Esophagus squamous epithelium (tissue), 5 donors: ENCODE data around the gene TLCD3A. TPM values are rescaled to one million over a fixed set of nuclear protein-coding genes. Genes with fewer than 3 reads are reported as not detected.

ENCODE experiments used
- DNase-seq: peaks from one replicate; lab custom pipeline; 2025; lab: John Stamatoyannopoulos, UW
- H3K27ac ChIP-seq, 4 donors: fragments of 200-600 bp; sonication (generic); one replicate each; pipeline ENCODE4 v1.5.1; 2016 to 2019; ENCODE audit warnings: mild to moderate bottlenecking in 1 of 4
- H3K27me3 ChIP-seq, 4 donors: fragments of 200-600 bp; sonication (generic); 1 replicate in 3 of 4; 2 replicates in 1 of 4; pipeline versions ENCODE4 v1.5.1 to v1.6.0; 2017 to 2021; ENCODE audit warnings: antibody characterized with exemption in 1 of 4
- H3K36me3 ChIP-seq, 3 donors: fragments of 200-600 bp; sonication (generic); one replicate each; pipeline ENCODE4 v1.5.1; 2016 to 2019
- H3K4me1 ChIP-seq, 3 donors: fragments of 200-600 bp; sonication (generic); one replicate each; pipeline ENCODE4 v1.5.1; 2017 to 2019
- H3K4me3 ChIP-seq, 4 donors: fragments of 200-600 bp; sonication (generic); 1 replicate in 3 of 4; 2 replicates in 1 of 4; pipeline ENCODE4 v1.5.1; 2016 to 2019; ENCODE audit warnings: mild to moderate bottlenecking in 2 of 4, moderate library complexity in 1 of 4
- H3K9me3 ChIP-seq, 3 donors: fragments of 200-600 bp; sonication (generic); one replicate each; pipeline ENCODE4 v1.5.1; 2016 to 2019
- POLR2A ChIP-seq, 4 donors: fragments of 450-650 bp; IDR thresholded peaks; one replicate each; pipeline ENCODE4 v1.6.1; 2017; ENCODE audit warnings: antibody characterized with exemption in 4 of 4, mild to moderate bottlenecking in 4 of 4, moderate library complexity in 3 of 4
- WGBS, 2 donors: methylation state at CpG; one replicate each; pipeline ENCODE4 v1.1.5; 2018; 5-methylcytosine and 5-hydroxymethylcytosine counted together
- intact Hi-C: fragments of 100-400 bp; cut with DNase I; formaldehyde crosslinking; loops from one replicate; pipeline ENCODE4 v1.15.0; 2022
- total RNA-seq, 4 donors: library from RNA; depleted of rRNA; stranded (reverse); fragments of >200 nt; gene quantifications; one replicate each; pipeline ENCODE4 v1.1.0, GENCODE V29; 2016
- TF ChIP-seq, protein P1 (sequence below), 6 experiments: fragments of 450-650 bp in 4 of 6; fragments of 200-600 bp in 2 of 6; sonication (generic) in 2 of 6; IDR thresholded peaks; one replicate each; pipeline ENCODE4 v1.5.1; 2016 to 2019; ENCODE audit warnings: antibody characterized with exemption in 6 of 6, mild to moderate bottlenecking in 4 of 6, moderate library complexity in 4 of 6
- donor health status: DM: yes; HTN: yes; CAD: no.

The TLCD3A gene
- total RNA-seq, 4 donors from 2014 or later = 12.7 to 31.9 (median 20.9) TPM

GRCh38 chr17:700504-701094 lies 31.8 kb upstream of the TLCD3A start:
- intact Hi-C loops = no loop called here
- TF ChIP-seq, protein P1, sequence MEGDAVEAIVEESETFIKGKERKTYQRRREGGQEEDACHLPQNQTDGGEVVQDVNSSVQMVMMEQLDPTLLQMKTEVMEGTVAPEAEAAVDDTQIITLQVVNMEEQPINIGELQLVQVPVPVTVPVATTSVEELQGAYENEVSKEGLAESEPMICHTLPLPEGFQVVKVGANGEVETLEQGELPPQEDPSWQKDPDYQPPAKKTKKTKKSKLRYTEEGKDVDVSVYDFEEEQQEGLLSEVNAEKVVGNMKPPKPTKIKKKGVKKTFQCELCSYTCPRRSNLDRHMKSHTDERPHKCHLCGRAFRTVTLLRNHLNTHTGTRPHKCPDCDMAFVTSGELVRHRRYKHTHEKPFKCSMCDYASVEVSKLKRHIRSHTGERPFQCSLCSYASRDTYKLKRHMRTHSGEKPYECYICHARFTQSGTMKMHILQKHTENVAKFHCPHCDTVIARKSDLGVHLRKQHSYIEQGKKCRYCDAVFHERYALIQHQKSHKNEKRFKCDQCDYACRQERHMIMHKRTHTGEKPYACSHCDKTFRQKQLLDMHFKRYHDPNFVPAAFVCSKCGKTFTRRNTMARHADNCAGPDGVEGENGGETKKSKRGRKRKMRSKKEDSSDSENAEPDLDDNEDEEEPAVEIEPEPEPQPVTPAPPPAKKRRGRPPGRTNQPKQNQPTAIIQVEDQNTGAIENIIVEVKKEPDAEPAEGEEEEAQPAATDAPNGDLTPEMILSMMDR (IDR thresholded peaks at IDR 0.05) = peak; percentile 49 to 81 (median 72)
- no peak for TF ChIP-seq POLR2A (IDR thresholded peaks at IDR 0.05)
- H3K4me3 ChIP-seq = no peak overlapping the region

DNA sequence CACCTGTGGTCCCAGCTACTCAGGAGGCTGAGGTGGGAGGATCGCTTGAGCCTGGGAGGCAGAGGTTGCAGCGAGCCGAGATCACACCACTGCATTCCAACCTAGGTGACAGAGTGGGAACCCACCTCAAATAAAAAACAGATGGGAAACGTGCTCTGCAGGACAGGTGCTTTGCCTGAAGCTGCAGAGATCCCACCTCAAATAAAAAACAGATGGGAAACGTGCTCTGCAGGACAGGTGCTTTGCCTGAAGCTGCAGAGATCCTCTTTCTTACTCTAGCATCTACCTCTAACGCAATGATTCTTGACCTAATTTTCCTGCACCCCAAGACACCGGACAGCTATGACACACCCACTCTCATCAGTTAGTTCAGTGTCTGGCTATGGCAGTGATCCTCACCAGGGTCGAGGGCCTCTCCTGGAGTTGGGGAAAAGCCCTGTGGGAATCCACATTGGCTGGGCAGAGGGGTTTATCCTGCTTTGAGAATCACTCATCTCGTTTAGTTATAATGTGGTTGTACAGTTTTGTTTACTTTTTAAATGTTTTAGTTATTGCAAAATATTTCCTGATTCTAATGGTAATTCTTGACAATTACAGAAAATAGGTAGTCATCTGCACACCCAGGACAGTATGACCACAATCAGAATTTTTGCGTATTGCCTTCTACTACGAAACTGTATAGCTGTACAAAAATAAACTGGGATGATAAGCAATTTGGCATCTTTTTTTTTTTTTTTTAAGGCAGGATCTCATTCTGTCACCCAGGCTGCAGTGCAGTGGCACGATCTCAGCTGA lies 29.1 kb upstream of the TLCD3A start:
- intact Hi-C loops = no loop called here
- no peaks in the 10 kb centered on the region for H3K27me3 ChIP-seq

More at GRCh38 chr17:700504-701094, 31.8 kb upstream of the TLCD3A start:
- H3K27me3 ChIP-seq = no peaks in the 10 kb centered on the region
- H3K4me1 ChIP-seq = no peaks in the 10 kb centered on the region
- DNase-seq = no peak
- no peak overlapping the region for H3K27ac ChIP-seq
- no peaks in the 10 kb centered on the region for H3K9me3 ChIP-seq
- H3K36me3 ChIP-seq = peaks cover 0 to 70% (median 7%) of the 10 kb centered on the region in 3 donors
- WGBS, 2 donors = 44 to 60% methylated on average over 1 of the region's 1 CpG

GRCh38 chr17:704111-704864 lies 28.1 kb upstream of the TLCD3A start:
- intact Hi-C loops = no loop called here

More for the DNA sequence above, 29.1 kb upstream of the TLCD3A start:
- Histone ChIP-seq H3K9me3 (no peaks in the 10 kb centered on the region), H3K4me3 (no peak overlapping the region), H3K4me1 (no peaks in the 10 kb centered on the region), H3K36me3 (peaks cover 0 to 67% (median 7%) of the 10 kb centered on the region in 3 donors), H3K27ac (no peak overlapping the region)
- 65 to 76% methylated on average over 9 of the region's 12 CpGs for WGBS, 2 donors
- TF ChIP-seq, protein P1 (IDR thresholded peaks at IDR 0.05) = no peak
- TF ChIP-seq POLR2A (IDR thresholded peaks at IDR 0.05) = no peak
- no peak for DNase-seq

DNA sequence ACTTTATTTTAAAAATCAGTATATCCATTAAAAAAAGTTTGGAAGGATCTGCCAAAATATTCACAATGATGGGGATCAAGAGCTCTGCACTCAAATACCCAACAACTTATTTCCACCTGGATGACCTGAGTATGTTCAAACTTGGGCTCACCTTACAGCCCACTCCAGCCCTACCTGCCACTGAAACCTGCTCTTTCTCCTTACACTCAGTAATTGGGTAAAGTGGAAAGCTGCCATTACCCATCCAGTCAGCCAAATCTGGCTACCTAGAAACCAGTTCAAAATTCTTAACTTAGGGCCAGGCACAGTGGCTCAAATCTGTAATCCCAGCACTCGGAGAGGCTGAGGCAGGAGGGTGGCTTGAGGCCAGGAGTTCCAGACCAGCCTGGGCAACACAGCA lies 27.4 kb upstream of the TLCD3A start:
- no peak for DNase-seq
- WGBS, 2 donors = 80 to 100% methylated on average over 1 of the region's 1 CpG
- no peak overlapping the region for H3K27ac ChIP-seq
- no peaks in the 10 kb centered on the region for H3K9me3 ChIP-seq
- H3K36me3 ChIP-seq = peaks cover 8 to 75% (median 13%) of the 10 kb centered on the region in 3 donors
- H3K27me3 ChIP-seq = no peaks in the 10 kb centered on the region
- no peak overlapping the region for H3K4me3 ChIP-seq
- intact Hi-C loops = no loop called here
- no peaks in the 10 kb centered on the region for H3K4me1 ChIP-seq
- TF ChIP-seq, protein P1 (IDR thresholded peaks at IDR 0.05) = no peak
- no peak for TF ChIP-seq POLR2A (IDR thresholded peaks at IDR 0.05)

More at GRCh38 chr17:704111-704864, 28.1 kb upstream of the TLCD3A start:
- DNase-seq = no peak
- Histone ChIP-seq H3K9me3 (no peaks in the 10 kb centered on the region), H3K4me3 (no peak overlapping the region), H3K27ac (no peak overlapping the region), H3K36me3 (peaks cover 6 to 68% (median 7%) of the 10 kb centered on the region in 3 donors), H3K27me3 (no peaks in the 10 kb centered on the region), H3K4me1 (no peaks in the 10 kb centered on the region)
- TF ChIP-seq, protein P1 (IDR thresholded peaks at IDR 0.05) = no peak
- TF ChIP-seq POLR2A (IDR thresholded peaks at IDR 0.05) = no peak
- 88 to 90% methylated on average over 4 of the region's 4 CpGs for WGBS, 2 donors
